BLaER1 (cell line): Measurements from ENCODE around the gene MSANTD1.

Source experiments
- H3K27ac ChIP-seq: shearing (Covaris generic); formaldehyde crosslinking; 2 replicates; pipeline ENCODE4 v1.8.1; 2022
- H3K27me3 ChIP-seq: shearing (Covaris generic); formaldehyde crosslinking; 2 replicates; pipeline ENCODE4 v1.8.1; 2022
- H3K36me3 ChIP-seq: shearing (Covaris generic); formaldehyde crosslinking; 2 replicates; pipeline ENCODE4 v1.8.1; 2022
- H3K4me1 ChIP-seq: shearing (Covaris generic); formaldehyde crosslinking; 2 replicates; pipeline ENCODE4 v1.8.1; 2022
- H3K4me2 ChIP-seq: shearing (Covaris generic); formaldehyde crosslinking; 2 replicates; pipeline ENCODE4 v1.8.1; 2022
- H3K4me3 ChIP-seq: shearing (Covaris generic); formaldehyde crosslinking; 2 replicates; pipeline ENCODE4 v1.8.1; 2022
- H3K9ac ChIP-seq: shearing (Covaris generic); formaldehyde crosslinking; 2 replicates; pipeline ENCODE4 v1.8.1; 2022
- H3K9me3 ChIP-seq: shearing (Covaris generic); formaldehyde crosslinking; 2 replicates; pipeline ENCODE4 v1.8.1; 2022
- H4K20me1 ChIP-seq: shearing (Covaris generic); formaldehyde crosslinking; 2 replicates; pipeline ENCODE4 v1.8.1; 2022
- Cebpa-rat ChIP-seq: shearing (Covaris generic); IDR thresholded peaks from 2 replicates; pipeline ENCODE4 v1.8.1; 2022

MSANTD1 gene

DNA sequence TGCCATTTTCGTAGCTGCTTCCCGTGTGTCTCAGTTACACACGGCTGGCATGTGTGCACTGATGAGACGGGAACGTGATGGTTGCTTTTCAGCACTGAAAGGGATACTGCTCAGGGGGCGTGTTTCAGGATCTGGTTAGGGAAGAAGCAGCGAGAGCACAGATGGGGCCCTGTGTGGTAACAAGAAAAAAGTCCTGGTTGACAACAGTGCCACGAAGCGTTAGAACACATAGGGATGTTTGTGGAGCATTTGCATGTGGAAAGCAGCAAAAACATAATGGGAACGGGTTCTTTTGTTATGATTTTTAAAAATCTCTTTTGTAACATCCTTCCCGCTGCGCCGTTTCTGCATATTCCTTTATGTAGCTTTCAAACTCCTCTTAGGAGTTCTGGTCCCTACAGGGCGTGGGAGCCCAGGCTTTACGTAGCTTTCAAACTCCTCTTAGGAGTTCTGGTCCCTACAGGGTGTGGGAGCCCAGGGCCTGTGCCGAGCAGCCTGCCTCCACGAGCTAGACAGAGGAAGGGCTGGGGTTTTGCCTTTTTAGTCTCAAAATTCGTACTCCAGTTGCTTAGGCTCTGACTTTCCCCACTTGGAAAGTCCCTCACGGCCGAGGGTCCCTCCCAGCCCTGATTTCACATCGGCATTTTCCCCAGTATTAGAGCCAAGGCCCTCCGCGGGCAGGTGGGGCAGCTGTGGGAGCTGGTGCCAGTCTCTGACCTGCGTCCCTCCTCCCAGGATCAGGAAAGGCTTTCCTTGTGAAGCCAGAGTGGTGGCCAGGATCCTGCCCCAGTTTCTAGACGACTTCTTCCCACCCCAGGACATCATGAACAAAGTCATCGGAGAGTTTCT, 11.0 kb upstream of the MSANTD1 start:
- H3K4me2 ChIP-seq = peak overlapping the region; percentile 86
- H3K27me3 ChIP-seq = no peaks in the 10 kb centered on the region
- peak overlapping the region; percentile 94 for H3K27ac ChIP-seq
- H4K20me1 ChIP-seq = no peaks in the 10 kb centered on the region
- TF ChIP-seq Cebpa-rat = no peak
- H3K36me3 ChIP-seq = peaks cover 63% of the 10 kb centered on the region
- peaks cover 70% of the 10 kb centered on the region for H3K4me1 ChIP-seq
- peak overlapping the region; percentile 45; the same call in 1 of the 2 replicates for H3K4me3 ChIP-seq
- peak overlapping the region; percentile 80 for H3K9ac ChIP-seq
- H3K9me3 ChIP-seq = no peaks in the 10 kb centered on the region

DNA sequence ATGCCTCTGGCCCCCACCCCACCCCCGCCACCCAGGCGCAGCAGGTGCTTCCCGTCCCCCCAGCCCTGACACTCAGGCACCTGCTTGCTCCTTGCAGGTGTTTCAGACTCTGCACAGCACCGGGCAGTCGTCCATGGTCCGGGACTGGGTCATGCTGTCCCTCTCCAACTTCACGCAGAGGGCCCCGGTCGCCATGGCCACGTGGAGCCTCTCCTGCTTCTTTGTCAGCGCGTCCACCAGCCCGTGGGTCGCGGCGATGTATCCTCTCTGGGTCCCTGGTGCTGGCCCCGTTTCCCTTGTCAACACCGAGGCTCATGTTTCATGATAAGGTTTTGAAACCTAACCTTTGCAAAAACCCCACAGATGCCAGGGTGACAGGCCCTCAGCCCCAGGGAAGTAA, 10.2 kb upstream of the MSANTD1 start:
- Histone ChIP-seq H3K27ac (peak overlapping the region; percentile 94), H4K20me1 (peaks cover 2% of the 10 kb centered on the region; the same call in 1 of the 2 replicates), H3K36me3 (peaks cover 55% of the 10 kb centered on the region)

DNA sequence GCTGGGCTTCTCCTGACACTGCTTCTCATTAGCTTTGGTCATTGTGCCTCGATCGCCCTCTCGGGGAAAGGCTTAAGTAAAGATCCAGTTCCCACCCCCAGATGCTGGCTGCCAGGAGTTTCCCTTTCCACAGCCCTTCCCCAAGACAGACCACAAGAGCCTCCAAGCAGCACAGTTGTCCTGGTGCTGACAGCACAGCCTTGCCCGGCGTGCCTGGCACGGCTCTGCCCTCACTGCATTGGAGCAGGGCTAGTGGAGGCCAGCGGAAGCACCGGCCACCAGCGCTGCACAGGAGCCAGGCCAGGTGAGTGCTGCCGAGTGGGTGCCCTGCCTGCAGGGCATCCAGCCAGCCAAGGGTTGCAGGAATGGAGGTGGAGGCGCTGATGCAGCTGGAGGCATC, 9.7 kb upstream of the MSANTD1 start:
- Histone ChIP-seq H4K20me1 (peaks cover 8% of the 10 kb centered on the region; the same call in 1 of the 2 replicates), H3K9me3 (no peaks in the 10 kb centered on the region), H3K4me1 (peaks cover 84% of the 10 kb centered on the region), H3K36me3 (peaks cover 49% of the 10 kb centered on the region), H3K9ac (peak overlapping the region; percentile 70), H3K27me3 (no peaks in the 10 kb centered on the region), H3K27ac (peak overlapping the region; percentile 94), H3K4me2 (peak overlapping the region; percentile 86), H3K4me3 (peak overlapping the region; percentile 20)
- no peak for TF ChIP-seq Cebpa-rat

More for the DNA sequence above, 10.2 kb upstream of the MSANTD1 start:
- peaks cover 78% of the 10 kb centered on the region for H3K4me1 ChIP-seq
- TF ChIP-seq Cebpa-rat = no peak
- H3K9me3 ChIP-seq = no peaks in the 10 kb centered on the region
- peak overlapping the region; percentile 70 for H3K9ac ChIP-seq
- peak overlapping the region; percentile 86 for H3K4me2 ChIP-seq
- H3K4me3 ChIP-seq = peak overlapping the region; percentile 20; the same call in 1 of the 2 replicates
- no peaks in the 10 kb centered on the region for H3K27me3 ChIP-seq

DNA sequence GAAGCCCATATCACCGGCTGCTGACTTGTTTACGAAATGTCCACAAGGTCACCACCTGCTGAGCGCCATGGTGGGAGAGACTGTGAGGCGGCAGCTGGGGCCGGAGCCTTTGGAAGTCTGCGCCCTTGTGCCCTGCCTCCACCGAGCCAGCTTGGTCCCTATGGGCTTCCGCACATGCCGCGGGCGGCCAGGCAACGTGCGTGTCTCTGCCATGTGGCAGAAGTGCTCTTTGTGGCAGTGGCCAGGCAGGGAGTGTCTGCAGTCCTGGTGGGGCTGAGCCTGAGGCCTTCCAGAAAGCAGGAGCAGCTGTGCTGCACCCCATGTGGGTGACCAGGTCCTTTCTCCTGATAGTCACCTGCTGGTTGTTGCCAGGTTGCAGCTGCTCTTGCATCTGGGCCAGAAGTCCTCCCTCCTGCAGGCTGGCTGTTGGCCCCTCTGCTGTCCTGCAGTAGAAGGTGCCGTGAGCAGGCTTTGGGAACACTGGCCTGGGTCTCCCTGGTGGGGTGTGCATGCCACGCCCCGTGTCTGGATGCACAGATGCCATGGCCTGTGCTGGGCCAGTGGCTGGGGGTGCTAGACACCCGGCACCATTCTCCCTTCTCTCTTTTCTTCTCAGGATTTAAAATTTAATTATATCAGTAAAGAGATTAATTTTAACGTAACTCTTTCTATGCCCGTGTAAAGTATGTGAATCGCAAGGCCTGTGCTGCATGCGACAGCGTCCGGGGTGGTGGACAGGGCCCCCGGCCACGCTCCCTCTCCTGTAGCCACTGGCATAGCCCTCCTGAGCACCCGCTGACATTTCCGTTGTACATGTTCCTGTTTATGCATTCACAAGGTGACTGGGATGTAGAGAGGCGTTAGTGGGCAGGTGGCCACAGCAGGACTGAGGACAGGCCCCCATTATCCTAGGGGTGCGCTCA, 8.7 kb upstream of the MSANTD1 start:
- Histone ChIP-seq H3K4me2 (peak overlapping the region; percentile 86), H3K27ac (peak overlapping the region; percentile 94), H3K9me3 (no peaks in the 10 kb centered on the region), H3K4me1 (peaks cover 93% of the 10 kb centered on the region), H3K27me3 (no peaks in the 10 kb centered on the region), H4K20me1 (peaks cover 11% of the 10 kb centered on the region; the same call in 1 of the 2 replicates), H3K36me3 (peaks cover 40% of the 10 kb centered on the region), H3K4me3 (no peak overlapping the region), H3K9ac (peak overlapping the region; percentile 70; the same call in 1 of the 2 replicates)
- no peak for TF ChIP-seq Cebpa-rat

DNA sequence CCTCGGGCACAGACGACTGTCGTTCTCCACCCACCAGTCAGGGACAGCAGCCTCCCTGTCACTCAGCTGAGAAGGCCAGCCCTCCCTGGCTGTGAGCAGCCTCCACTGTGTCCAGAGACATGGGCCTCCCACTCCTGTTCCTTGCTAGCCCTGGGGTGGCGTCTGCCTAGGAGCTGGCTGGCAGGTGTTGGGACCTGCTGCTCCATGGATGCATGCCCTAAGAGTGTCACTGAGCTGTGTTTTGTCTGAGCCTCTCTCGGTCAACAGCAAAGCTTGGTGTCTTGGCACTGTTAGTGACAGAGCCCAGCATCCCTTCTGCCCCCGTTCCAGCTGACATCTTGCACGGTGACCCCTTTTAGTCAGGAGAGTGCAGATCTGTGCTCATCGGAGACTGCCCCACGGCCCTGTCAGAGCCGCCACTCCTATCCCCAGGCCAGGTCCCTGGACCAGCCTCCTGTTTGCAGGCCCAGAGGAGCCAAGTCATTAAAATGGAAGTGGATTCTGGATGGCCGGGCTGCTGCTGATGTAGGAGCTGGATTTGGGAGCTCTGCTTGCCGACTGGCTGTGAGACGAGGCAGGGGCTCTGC, 7.9 kb upstream of the MSANTD1 start:
- Histone ChIP-seq H4K20me1 (peaks cover 11% of the 10 kb centered on the region; the same call in 1 of the 2 replicates), H3K4me1 (peaks cover 100% of the 10 kb centered on the region), H3K9ac (no peak overlapping the region), H3K9me3 (no peaks in the 10 kb centered on the region), H3K36me3 (peaks cover 32% of the 10 kb centered on the region), H3K27ac (peak overlapping the region; percentile 94), H3K27me3 (no peaks in the 10 kb centered on the region), H3K4me3 (no peak overlapping the region), H3K4me2 (peak overlapping the region; percentile 86)
- no peak for TF ChIP-seq Cebpa-rat

DNA sequence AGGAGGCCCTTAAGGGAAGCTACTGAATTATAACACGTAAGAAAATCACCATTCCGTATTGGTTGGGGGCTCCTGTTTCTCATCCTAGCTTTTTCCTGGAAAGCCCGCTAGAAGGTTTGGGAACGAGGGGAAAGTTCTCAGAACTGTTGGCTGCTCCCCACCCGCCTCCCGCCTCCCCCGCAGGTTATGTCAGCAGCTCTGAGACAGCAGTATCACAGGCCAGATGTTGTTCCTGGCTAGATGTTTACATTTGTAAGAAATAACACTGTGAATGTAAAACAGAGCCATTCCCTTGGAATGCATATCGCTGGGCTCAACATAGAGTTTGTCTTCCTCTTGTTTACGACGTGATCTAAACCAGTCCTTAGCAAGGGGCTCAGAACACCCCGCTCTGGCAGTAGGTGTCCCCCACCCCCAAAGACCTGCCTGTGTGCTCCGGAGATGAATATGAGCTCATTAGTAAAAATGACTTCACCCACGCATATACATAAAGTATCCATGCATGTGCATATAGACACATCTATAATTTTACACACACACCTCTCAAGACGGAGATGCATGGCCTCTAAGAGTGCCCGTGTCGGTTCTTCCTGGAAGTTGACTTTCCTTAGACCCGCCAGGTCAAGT, 6.9 kb upstream of the MSANTD1 start:
- no peaks in the 10 kb centered on the region for H3K27me3 ChIP-seq
- H3K9ac ChIP-seq = no peak overlapping the region; the same call in 1 of the 2 replicates
- 0 out of 2 replicates have a peak, but pooled peaks cover 28% of the 10 kb centered on the region for H3K36me3 ChIP-seq
- no peak overlapping the region for H3K4me3 ChIP-seq
- TF ChIP-seq Cebpa-rat = no peak
- peaks cover 100% of the 10 kb centered on the region for H3K4me1 ChIP-seq
- H3K27ac ChIP-seq = peak overlapping the region; percentile 94
- H3K4me2 ChIP-seq = peak overlapping the region; percentile 86
- peaks cover 11% of the 10 kb centered on the region; the same call in 1 of the 2 replicates for H4K20me1 ChIP-seq
- no peaks in the 10 kb centered on the region for H3K9me3 ChIP-seq

DNA sequence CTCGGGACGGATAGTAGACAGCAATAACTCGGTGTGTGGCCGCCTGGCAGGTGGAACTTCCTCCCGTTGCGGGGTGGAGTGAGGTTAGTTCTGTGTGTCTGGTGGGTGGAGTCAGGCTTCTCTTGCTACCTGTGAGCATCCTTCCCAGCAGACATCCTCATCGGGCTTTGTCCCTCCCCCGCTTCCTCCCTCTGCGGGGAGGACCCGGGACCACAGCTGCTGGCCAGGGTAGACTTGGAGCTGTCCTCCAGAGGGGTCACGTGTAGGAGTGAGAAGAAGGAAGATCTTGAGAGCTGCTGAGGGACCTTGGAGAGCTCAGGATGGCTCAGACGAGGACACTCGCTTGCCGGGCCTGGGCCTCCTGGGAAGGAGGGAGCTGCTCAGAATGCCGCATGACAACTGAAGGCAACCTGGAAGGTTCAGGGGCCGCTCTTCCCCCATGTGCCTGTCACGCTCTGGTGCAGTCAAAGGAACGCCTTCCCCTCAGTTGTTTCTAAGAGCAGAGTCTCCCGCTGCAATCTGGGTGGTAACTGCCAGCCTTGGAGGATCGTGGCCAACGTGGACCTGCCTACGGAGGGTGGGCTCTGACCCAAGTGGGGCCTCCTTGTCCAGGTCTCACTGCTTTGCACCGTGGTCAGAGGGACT, 5.7 kb upstream of the MSANTD1 start:
- Histone ChIP-seq H3K4me1 (peaks cover 91% of the 10 kb centered on the region), H3K27me3 (no peaks in the 10 kb centered on the region), H3K4me2 (peak overlapping the region; percentile 78), H3K36me3 (0 out of 2 replicates have a peak, but pooled peaks cover 28% of the 10 kb centered on the region), H3K9ac (peak overlapping the region; percentile 6; the same call in 1 of the 2 replicates), H3K9me3 (no peaks in the 10 kb centered on the region), H3K4me3 (no peak overlapping the region), H3K27ac (peak overlapping the region; percentile 50), H4K20me1 (peaks cover 11% of the 10 kb centered on the region; the same call in 1 of the 2 replicates)
- no peak for TF ChIP-seq Cebpa-rat

DNA sequence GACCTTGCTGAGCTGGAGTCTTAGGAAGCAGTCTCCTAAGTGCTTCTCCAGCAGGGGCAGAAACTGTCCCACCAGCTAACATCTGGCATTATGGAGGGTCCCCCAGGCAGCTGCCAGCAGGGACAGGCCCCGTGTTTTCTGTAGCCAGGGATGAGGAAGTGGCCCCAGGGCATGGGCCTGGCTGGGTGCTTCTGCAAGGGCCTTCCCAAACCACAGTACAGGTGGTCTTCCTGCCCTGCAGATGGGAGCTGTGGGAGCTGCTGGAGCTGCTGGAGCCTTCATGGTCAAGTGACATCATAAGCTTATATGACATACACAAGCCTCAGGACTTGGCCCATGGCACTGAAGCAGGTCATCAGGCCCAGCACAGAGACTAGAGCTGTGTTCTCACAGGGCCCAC, 5.0 kb upstream of the MSANTD1 start:
- no peaks in the 10 kb centered on the region for H3K9me3 ChIP-seq
- peaks cover 90% of the 10 kb centered on the region for H3K4me1 ChIP-seq
- peak overlapping the region; percentile 50 for H3K27ac ChIP-seq
- H3K4me3 ChIP-seq = 0 out of 2 replicates have a peak overlapping the region, but pooled peaks have one; percentile 3
- H3K4me2 ChIP-seq = peak overlapping the region; percentile 78
- TF ChIP-seq Cebpa-rat = no peak
- H3K27me3 ChIP-seq = no peaks in the 10 kb centered on the region
- peak overlapping the region; percentile 6; the same call in 1 of the 2 replicates for H3K9ac ChIP-seq
- peaks cover 11% of the 10 kb centered on the region; the same call in 1 of the 2 replicates for H4K20me1 ChIP-seq
- 0 out of 2 replicates have a peak, but pooled peaks cover 28% of the 10 kb centered on the region for H3K36me3 ChIP-seq
